Liver (tissue), 10 donors: ENCODE results near the gene ZNF761. TPM values are rescaled to one million over a fixed set of nuclear protein-coding genes. Genes with fewer than 3 reads are reported as not detected.
"Not testable (repeated sequence)": the region's sequence is repeated elsewhere in the genome, so short reads cannot be mapped to it uniquely, and the experiment has no call there.

ENCODE experiments used
- DNase-seq: peaks from one replicate; pipeline ENCODE4 v3.0.0-alpha.2; 2017; ENCODE audit warnings: low spot score
- H3K27ac ChIP-seq, 2 donors: one replicate each; pipeline ENCODE4 v1.7.0; 2013; ENCODE audit warnings: inconsistent platforms in 2 of 2, low read length in 2 of 2, control low read depth in 1 of 2, low read depth in 1 of 2, mild to moderate bottlenecking in 1 of 2
- H3K27me3 ChIP-seq, 4 donors: one replicate each; pipeline versions ENCODE4 v1.6.1 to v1.7.0; 2013; ENCODE audit warnings: low read length in 3 of 4, inconsistent platforms in 1 of 4, mild to moderate bottlenecking in 1 of 4, moderate library complexity in 1 of 4; ENCODE audit not compliant: control insufficient read depth in 4 of 4, insufficient read depth in 4 of 4
- H3K36me3 ChIP-seq, 4 donors: one replicate each; pipeline versions ENCODE4 v1.6.1 to v1.7.0; 2013; ENCODE audit warnings: low read length in 3 of 4, mild to moderate bottlenecking in 3 of 4, low read depth in 1 of 4, moderate library complexity in 1 of 4; ENCODE audit not compliant: control insufficient read depth in 4 of 4, insufficient read depth in 3 of 4
- H3K4me1 ChIP-seq, 4 donors: one replicate each; pipeline versions ENCODE4 v1.6.1 to v1.7.0; 2013; ENCODE audit warnings: low read length in 3 of 4, mild to moderate bottlenecking in 3 of 4, moderate library complexity in 1 of 4; ENCODE audit not compliant: control insufficient read depth in 4 of 4, insufficient read depth in 4 of 4
- H3K4me3 ChIP-seq, 3 donors: one replicate each; pipeline versions ENCODE4 v1.6.1 to v1.7.0; 2013; ENCODE audit warnings: low read length in 3 of 3, control low read depth in 1 of 3, low read depth in 1 of 3, mild to moderate bottlenecking in 1 of 3
- H3K9ac ChIP-seq, 2 donors: one replicate each; pipeline ENCODE4 v1.7.0; 2013; ENCODE audit warnings: low read length in 2 of 2, mild to moderate bottlenecking in 2 of 2, moderate library complexity in 2 of 2, control low read depth in 1 of 2, low read depth in 1 of 2
- H3K9me3 ChIP-seq, 4 donors: one replicate each; pipeline versions ENCODE4 v1.6.1 to v1.7.0; 2013; ENCODE audit warnings: low read length in 3 of 4; ENCODE audit not compliant: control insufficient read depth in 4 of 4
- EGR1 ChIP-seq, 2 donors: IDR thresholded peaks; 2 replicates each; pipeline ENCODE4 v1.6.1; 2016 to 2018; ENCODE audit warnings: antibody characterized with exemption in 2 of 2, low read depth in 2 of 2
- FOXA1 ChIP-seq: IDR thresholded peaks from 2 replicates; pipeline ENCODE4 v1.6.1; 2016; ENCODE audit warnings: antibody characterized with exemption
- FOXA2 ChIP-seq: IDR thresholded peaks from 2 replicates; pipeline ENCODE4 v1.6.1; 2016; ENCODE audit warnings: antibody characterized with exemption
- GABPA ChIP-seq, 2 donors: IDR thresholded peaks in 1 of 2; conservative IDR thresholded peaks in 1 of 2; 2 replicates each; pipeline ENCODE4 v1.6.1; 2016; ENCODE audit warnings: antibody characterized with exemption in 2 of 2, mild to moderate bottlenecking in 1 of 2, moderate library complexity in 1 of 2
- HNF4A ChIP-seq, 2 donors: conservative IDR thresholded peaks; 2 replicates each; pipeline ENCODE4 v1.6.1; 2016; ENCODE audit warnings: antibody characterized with exemption in 2 of 2, mild to moderate bottlenecking in 2 of 2
- HNF4G ChIP-seq: IDR thresholded peaks from 2 replicates; pipeline ENCODE4 v1.6.1; 2016; ENCODE audit warnings: antibody characterized with exemption
- JUND ChIP-seq, 2 donors: IDR thresholded peaks; 2 replicates each; pipeline ENCODE4 v1.6.1; 2016; ENCODE audit warnings: antibody characterized with exemption in 2 of 2
- NR2F2 ChIP-seq: IDR thresholded peaks from 2 replicates; pipeline ENCODE4 v1.6.1; 2016; ENCODE audit warnings: antibody characterized with exemption
- RAD21 ChIP-seq, 2 donors: IDR thresholded peaks; 2 replicates each; pipeline ENCODE4 v1.6.1; 2016; ENCODE audit warnings: antibody characterized with exemption in 2 of 2, mild to moderate bottlenecking in 2 of 2
- RXRA ChIP-seq, 2 donors: IDR thresholded peaks; 2 replicates each; pipeline ENCODE4 v1.6.1; 2017 to 2018; ENCODE audit warnings: antibody characterized with exemption in 2 of 2, mild to moderate bottlenecking in 1 of 2
- TAF1 ChIP-seq: conservative IDR thresholded peaks from 2 replicates; pipeline ENCODE4 v1.6.1; 2016; ENCODE audit warnings: antibody characterized with exemption, mild to moderate bottlenecking
- YY1 ChIP-seq: IDR thresholded peaks from 2 replicates; pipeline ENCODE4 v1.6.1; 2016; ENCODE audit warnings: antibody characterized with exemption, mild to moderate bottlenecking
- WGBS: extraction: QIAGEN DNeasy Blood & Tissue Kit; methylation state at CpG from one replicate; pipeline ENCODE4 v1.1.7; 2013; 5-methylcytosine and 5-hydroxymethylcytosine counted together
- polyA plus RNA-seq, 2 donors: library from polyadenylated mRNA; stranded (reverse) in 1 of 2; unstranded in 1 of 2; fragments of 200-250 nt in 1 of 2; fragments of >200 nt in 1 of 2; fragmentation: Nextera tagmentation in 1 of 2; extraction: Ambion mirVana in 1 of 2; gene quantifications; one replicate each; pipeline versions ENCODE4 v1.2.1 to v1.2.3, GENCODE V29; 2013 to 2015
- small RNA-seq: library from RNA; depleted of rRNA; stranded (forward); fragments of <200 nt; gene quantifications from one replicate; pipeline ENCODE3, GENCODE V24; 2014
- total RNA-seq, 2 donors: library from RNA; depleted of rRNA; stranded (reverse); fragments of >200 nt; gene quantifications; one replicate each; pipeline ENCODE4 v1.2.3, GENCODE V29; 2014
- TF ChIP-seq, protein P1 (sequence below): IDR thresholded peaks from 2 replicates; pipeline ENCODE4 v1.6.1; 2016; ENCODE audit warnings: antibody characterized with exemption, mild to moderate bottlenecking
- TF ChIP-seq, protein P2 (sequence below): fragments of 150-350 bp; IDR thresholded peaks from 2 replicates; pipeline ENCODE4 v1.5.1; 2017; ENCODE audit warnings: improper control_type of control experiment, low read depth, low read length; ENCODE audit not compliant: missing input control
- TF ChIP-seq, protein P3 (sequence below): IDR thresholded peaks from 2 replicates; pipeline ENCODE4 v1.6.1; 2016; ENCODE audit warnings: antibody characterized with exemption
- donor health status: healthy.
- donor health status: healthy.
- donor health status: healthy.
- donor health status: healthy.
- donor health status: healthy.

ZNF761 gene
- total and polyA plus RNA-seq, 4 donors, result 2.7 to 6.3 (median 5.1) TPM

DNA sequence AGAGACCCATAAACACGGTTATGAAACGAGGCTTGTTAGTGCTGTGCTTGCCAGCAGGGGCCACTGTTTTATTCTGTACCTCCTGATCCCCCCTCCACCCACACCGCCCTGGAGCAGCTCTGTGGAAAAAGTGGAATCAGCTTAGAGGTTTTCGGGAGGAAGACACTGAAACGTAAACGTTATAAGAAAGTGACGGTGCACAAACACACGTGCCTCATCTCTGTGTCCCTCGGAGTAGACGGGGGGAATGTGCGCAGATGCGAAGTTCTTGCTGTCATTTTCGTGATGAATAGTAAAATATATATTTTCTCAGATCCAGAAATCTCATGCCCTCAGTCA is 72.5 kb downstream of the ZNF761 start:
- H3K27me3 ChIP-seq, H3K4me1 ChIP-seq, DNase-seq, H3K36me3 ChIP-seq, H3K9ac ChIP-seq, H3K4me3 ChIP-seq, H3K27ac ChIP-seq: not testable (repeated sequence)
- 20% methylated on average over 13 of the region's 13 CpGs for WGBS
- H3K9me3 ChIP-seq, result peaks cover 0 to 15% (median 10%) of the 10 kb centered on the region in 4 donors

DNA sequence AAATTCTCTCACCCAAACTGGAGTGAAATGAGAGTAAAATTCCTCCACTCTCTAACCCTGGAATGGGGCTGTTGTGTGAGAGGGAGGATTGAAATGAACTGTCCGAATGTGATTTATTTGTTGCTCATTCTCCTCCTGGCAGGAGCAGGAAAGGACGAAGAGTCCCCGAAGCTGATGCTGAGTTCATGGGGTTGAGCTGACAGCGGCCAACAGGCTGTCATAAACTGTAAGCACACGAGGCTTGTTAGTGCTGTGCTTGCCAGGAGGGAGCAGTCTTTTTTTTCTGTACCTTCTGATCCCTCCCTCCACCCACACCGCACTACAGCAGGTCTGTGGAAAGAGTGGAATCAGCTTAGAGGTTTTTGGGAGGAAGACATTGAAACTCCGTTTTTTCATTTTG is 73.1 kb downstream of the ZNF761 start:
- 48% methylated on average over 7 of the region's 7 CpGs for WGBS
- H3K4me3 ChIP-seq, result no peak overlapping the region

DNA sequence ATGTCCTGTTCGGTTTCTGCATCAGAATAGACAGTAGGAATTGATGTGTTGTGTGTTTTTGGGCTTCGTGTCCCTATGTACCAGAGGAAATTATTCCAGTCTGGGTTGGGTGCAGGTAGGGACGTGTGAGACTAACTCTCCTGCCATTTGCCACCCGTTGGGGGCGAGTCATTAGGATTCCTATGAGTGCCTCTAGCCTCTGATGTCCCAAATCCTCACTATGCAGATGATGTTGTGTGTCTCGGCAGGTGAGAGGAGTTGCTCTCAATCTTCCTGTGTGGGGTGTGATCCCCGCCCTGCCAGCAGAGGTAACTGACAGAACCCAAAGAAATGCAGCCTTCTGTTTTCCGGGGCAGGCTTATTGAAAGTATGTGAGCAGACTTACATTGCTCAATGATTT is 74.9 kb downstream of the ZNF761 start:
- Histone ChIP-seq H3K9ac (no peak overlapping the region), H3K4me3 (peak overlapping the region in 1 of 3 donors; percentile 4), H3K4me1 (no peaks in the 10 kb centered on the region), H3K27ac (no peak overlapping the region), H3K9me3 (peaks cover 3 to 19% (median 12%) of the 10 kb centered on the region in 4 donors), H3K27me3 (peaks cover 0 to 5% (median 0%) of the 10 kb centered on the region in 4 donors), H3K36me3 (no peaks in the 10 kb centered on the region)
- WGBS, result 78% methylated on average over 8 of the region's 8 CpGs
- DNase-seq, result no peak
- no peak for TF ChIP-seq TAF1
- no peak for TF ChIP-seq NR2F2
- TF ChIP-seq FOXA1, result no peak
- no peak for TF ChIP-seq JUND (IDR thresholded peaks at IDR 0.05)
- TF ChIP-seq EGR1 (IDR thresholded peaks at IDR 0.05; ENCODE audit: low read depth in 2 of 2), result no peak
- TF ChIP-seq YY1, result no peak
- no peak for TF ChIP-seq HNF4A (conservative IDR thresholded peaks at IDR 0.05)
- TF ChIP-seq, protein P1, sequence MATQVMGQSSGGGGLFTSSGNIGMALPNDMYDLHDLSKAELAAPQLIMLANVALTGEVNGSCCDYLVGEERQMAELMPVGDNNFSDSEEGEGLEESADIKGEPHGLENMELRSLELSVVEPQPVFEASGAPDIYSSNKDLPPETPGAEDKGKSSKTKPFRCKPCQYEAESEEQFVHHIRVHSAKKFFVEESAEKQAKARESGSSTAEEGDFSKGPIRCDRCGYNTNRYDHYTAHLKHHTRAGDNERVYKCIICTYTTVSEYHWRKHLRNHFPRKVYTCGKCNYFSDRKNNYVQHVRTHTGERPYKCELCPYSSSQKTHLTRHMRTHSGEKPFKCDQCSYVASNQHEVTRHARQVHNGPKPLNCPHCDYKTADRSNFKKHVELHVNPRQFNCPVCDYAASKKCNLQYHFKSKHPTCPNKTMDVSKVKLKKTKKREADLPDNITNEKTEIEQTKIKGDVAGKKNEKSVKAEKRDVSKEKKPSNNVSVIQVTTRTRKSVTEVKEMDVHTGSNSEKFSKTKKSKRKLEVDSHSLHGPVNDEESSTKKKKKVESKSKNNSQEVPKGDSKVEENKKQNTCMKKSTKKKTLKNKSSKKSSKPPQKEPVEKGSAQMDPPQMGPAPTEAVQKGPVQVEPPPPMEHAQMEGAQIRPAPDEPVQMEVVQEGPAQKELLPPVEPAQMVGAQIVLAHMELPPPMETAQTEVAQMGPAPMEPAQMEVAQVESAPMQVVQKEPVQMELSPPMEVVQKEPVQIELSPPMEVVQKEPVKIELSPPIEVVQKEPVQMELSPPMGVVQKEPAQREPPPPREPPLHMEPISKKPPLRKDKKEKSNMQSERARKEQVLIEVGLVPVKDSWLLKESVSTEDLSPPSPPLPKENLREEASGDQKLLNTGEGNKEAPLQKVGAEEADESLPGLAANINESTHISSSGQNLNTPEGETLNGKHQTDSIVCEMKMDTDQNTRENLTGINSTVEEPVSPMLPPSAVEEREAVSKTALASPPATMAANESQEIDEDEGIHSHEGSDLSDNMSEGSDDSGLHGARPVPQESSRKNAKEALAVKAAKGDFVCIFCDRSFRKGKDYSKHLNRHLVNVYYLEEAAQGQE, result no peak
- no peak for TF ChIP-seq GABPA (IDR thresholded peaks at IDR 0.05 in 1 of 2, conservative IDR thresholded peaks at IDR 0.05 in 1 of 2)
- TF ChIP-seq FOXA2, result no peak
- TF ChIP-seq HNF4G, result no peak

More for the DNA sequence above, 73.1 kb downstream of the ZNF761 start:
- Histone ChIP-seq H3K27me3 (peaks cover 0 to 5% (median 0%) of the 10 kb centered on the region in 4 donors), H3K36me3 (no peaks in the 10 kb centered on the region), H3K27ac (no peak overlapping the region), H3K4me1 (no peaks in the 10 kb centered on the region), H3K9ac (peak overlapping the region in 1 of 2 donors; percentile 47), H3K9me3 (peaks cover 2 to 15% (median 12%) of the 10 kb centered on the region in 4 donors)
- TF ChIP-seq, protein P2, sequence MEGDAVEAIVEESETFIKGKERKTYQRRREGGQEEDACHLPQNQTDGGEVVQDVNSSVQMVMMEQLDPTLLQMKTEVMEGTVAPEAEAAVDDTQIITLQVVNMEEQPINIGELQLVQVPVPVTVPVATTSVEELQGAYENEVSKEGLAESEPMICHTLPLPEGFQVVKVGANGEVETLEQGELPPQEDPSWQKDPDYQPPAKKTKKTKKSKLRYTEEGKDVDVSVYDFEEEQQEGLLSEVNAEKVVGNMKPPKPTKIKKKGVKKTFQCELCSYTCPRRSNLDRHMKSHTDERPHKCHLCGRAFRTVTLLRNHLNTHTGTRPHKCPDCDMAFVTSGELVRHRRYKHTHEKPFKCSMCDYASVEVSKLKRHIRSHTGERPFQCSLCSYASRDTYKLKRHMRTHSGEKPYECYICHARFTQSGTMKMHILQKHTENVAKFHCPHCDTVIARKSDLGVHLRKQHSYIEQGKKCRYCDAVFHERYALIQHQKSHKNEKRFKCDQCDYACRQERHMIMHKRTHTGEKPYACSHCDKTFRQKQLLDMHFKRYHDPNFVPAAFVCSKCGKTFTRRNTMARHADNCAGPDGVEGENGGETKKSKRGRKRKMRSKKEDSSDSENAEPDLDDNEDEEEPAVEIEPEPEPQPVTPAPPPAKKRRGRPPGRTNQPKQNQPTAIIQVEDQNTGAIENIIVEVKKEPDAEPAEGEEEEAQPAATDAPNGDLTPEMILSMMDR, result no peak
- TF ChIP-seq RXRA (IDR thresholded peaks at IDR 0.05) (no peak), JUND (IDR thresholded peaks at IDR 0.05) (no peak), TAF1 (no peak), RAD21 (IDR thresholded peaks at IDR 0.05) (no peak)
- TF ChIP-seq, protein P3, sequence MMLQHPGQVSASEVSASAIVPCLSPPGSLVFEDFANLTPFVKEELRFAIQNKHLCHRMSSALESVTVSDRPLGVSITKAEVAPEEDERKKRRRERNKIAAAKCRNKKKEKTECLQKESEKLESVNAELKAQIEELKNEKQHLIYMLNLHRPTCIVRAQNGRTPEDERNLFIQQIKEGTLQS, result no peak
- DNase-seq, result no peak

Small RNA genes lying within 50 kb of the gene (small RNA-seq; reads per million reads assigned to genes)
- gene RPL39P36, result not detected

Other genes with a start within 250 kb of the ZNF761 start
- 1 to 10 TPM in 1 of 2 donors, under 1 TPM in 1; 0.50 to 1.0 TPM for gene ZNF665, start 238.6 kb upstream of the ZNF761 start, total RNA-seq
- under 1 TPM; 0.09 to 0.29 TPM for gene ZNF665, start 238.6 kb upstream of the ZNF761 start, polyA plus RNA-seq
- 1 to 10 TPM; 1.8 to 6.8 TPM for gene ZNF677, start 177.1 kb upstream of the ZNF761 start, total RNA-seq
- 1 to 10 TPM; 1.0 to 1.1 TPM for gene ZNF677, start 177.1 kb upstream of the ZNF761 start, polyA plus RNA-seq
- gene VN1R2, start 173.7 kb upstream of the ZNF761 start, total RNA-seq, result not detected
- not detected for gene VN1R2, start 173.7 kb upstream of the ZNF761 start, polyA plus RNA-seq
- not detected for gene VN1R4, start 164.3 kb upstream of the ZNF761 start, total RNA-seq
- not detected for gene VN1R4, start 164.3 kb upstream of the ZNF761 start, polyA plus RNA-seq
- gene ZNF845, start 98.2 kb upstream of the ZNF761 start, total RNA-seq, result 1 to 10 TPM; 2.3 to 5.8 TPM
- under 1 TPM; 0.68 to 0.74 TPM for gene ZNF845, start 98.2 kb upstream of the ZNF761 start, polyA plus RNA-seq
- 1 to 10 TPM; 1.7 to 5.2 TPM for gene ZNF525, start 66.3 kb upstream of the ZNF761 start, total RNA-seq
- gene ZNF525, start 66.3 kb upstream of the ZNF761 start, polyA plus RNA-seq, result 1 to 10 TPM; 1.1 to 1.2 TPM
- 1 to 10 TPM; 8.0 to 8.5 TPM for gene ZNF765, start 36.8 kb upstream of the ZNF761 start, total RNA-seq
- gene ZNF765, start 36.8 kb upstream of the ZNF761 start, polyA plus RNA-seq, result 1 to 10 TPM; 1.3 to 2.4 TPM
- 1 to 10 TPM; 1.9 to 4.1 TPM for gene ZNF813, start 35.7 kb downstream of the ZNF761 start, total RNA-seq
- under 1 TPM; 0.35 to 0.57 TPM for gene ZNF813, start 35.7 kb downstream of the ZNF761 start, polyA plus RNA-seq
- gene ZNF331, start 106.2 kb downstream of the ZNF761 start, total RNA-seq, result 1 to 10 TPM; 6.9 to 9.7 TPM
- gene ZNF331, start 106.2 kb downstream of the ZNF761 start, polyA plus RNA-seq, result 1 to 10 TPM; 2.8 to 4.6 TPM
- gene DPRX, start 200.0 kb downstream of the ZNF761 start, total RNA-seq, result not detected
- not detected for gene DPRX, start 200.0 kb downstream of the ZNF761 start, polyA plus RNA-seq